CD4-positive, alpha-beta T cell (primary cell): ENCODE measurements around the gene SLC35B4. TPM values are rescaled to one million over a fixed set of nuclear protein-coding genes. Genes with fewer than 3 reads are reported as not detected.

Experiments
- ATAC-seq: fragments of 200-7000 bp; cut with Tn5 transposase; one replicate; pipeline ENCODE4 v1.10.0; 2022; ENCODE audit warnings: mild to moderate bottlenecking; ENCODE audit not compliant: poor library complexity
- CTCF ChIA-PET: fragments of 350-600 bp; sonication (Branson Sonifier 250); formaldehyde crosslinking; loops from one replicate; lab custom pipeline; 2021; ENCODE audit warnings: antibody characterized with exemption, inconsistent platforms; lab: Charles Lee
- POLR2A ChIA-PET: fragments of 350-600 bp; sonication (Branson Sonifier 250); formaldehyde crosslinking; loops from one replicate; lab custom pipeline; 2021; ENCODE audit warnings: antibody characterized with exemption, inconsistent platforms; lab: Charles Lee
- DNase-seq, 14 experiments: peaks; one replicate each; pipeline ENCODE4 v3.0.0-alpha.2; 2013 to 2020; ENCODE audit warnings: mixed read lengths in 2 of 14
- H3K27ac ChIP-seq, 2 donors: one replicate each; pipeline versions ENCODE4 v1.5.1 to v1.7.0; 2013; ENCODE audit warnings: low read length in 2 of 2, low read depth in 1 of 2, mild to moderate bottlenecking in 1 of 2
- H3K27me3 ChIP-seq, 2 experiments: 1 replicate in 1 of 2; 2 replicates in 1 of 2; pipeline versions ENCODE4 v1.6.1 to v1.7.0; 2013; ENCODE audit warnings: low read length in 2 of 2, control low read depth in 1 of 2, mild to moderate bottlenecking in 1 of 2, moderate library complexity in 1 of 2; ENCODE audit not compliant: insufficient read depth in 2 of 2, control insufficient read depth in 1 of 2
- H3K36me3 ChIP-seq: one replicate; pipeline ENCODE4 v1.6.1; 2013; ENCODE audit warnings: low read length, control low read depth; ENCODE audit not compliant: insufficient read depth
- H3K4me1 ChIP-seq: one replicate; pipeline ENCODE4 v1.6.1; 2013; ENCODE audit warnings: low read length, control low read depth; ENCODE audit not compliant: insufficient read depth
- H3K4me3 ChIP-seq: one replicate; pipeline ENCODE4 v1.5.1; 2013; ENCODE audit warnings: mild to moderate bottlenecking, low read length, moderate library complexity
- H3K9me3 ChIP-seq, 2 experiments: 1 replicate in 1 of 2; 2 replicates in 1 of 2; pipeline versions ENCODE4 v1.6.1 to v1.7.0; 2013; ENCODE audit warnings: low read length in 2 of 2, mild to moderate bottlenecking in 2 of 2, control low read depth in 1 of 2, moderate library complexity in 1 of 2; ENCODE audit not compliant: control insufficient read depth in 1 of 2, insufficient read depth in 1 of 2
- H3K27ac Mint-ChIP-seq: one replicate; pipeline ENCODE4 v1.8.0; 2020; ENCODE audit warnings: mixed read lengths
- H3K27me3 Mint-ChIP-seq: one replicate; pipeline ENCODE4 v1.8.0; 2021; ENCODE audit warnings: mixed read lengths
- H3K36me3 Mint-ChIP-seq: one replicate; pipeline ENCODE4 v1.8.0; 2021; ENCODE audit warnings: low read depth, mixed read lengths
- H3K4me1 Mint-ChIP-seq: one replicate; pipeline ENCODE4 v1.8.0; 2021; ENCODE audit warnings: low read depth, mixed read lengths
- H3K4me3 Mint-ChIP-seq: one replicate; pipeline ENCODE4 v1.8.0; 2020; ENCODE audit warnings: mild to moderate bottlenecking, mixed read lengths
- H3K9me3 Mint-ChIP-seq: one replicate; pipeline ENCODE4 v1.8.0; 2020; ENCODE audit warnings: mixed read lengths
- intact Hi-C, 2 experiments: fragments of 100-400 bp; cut with DNase I in 1 of 2; cut with micrococcal nuclease in 1 of 2; formaldehyde crosslinking; loops; one replicate each; pipeline versions ENCODE4 v1.15.1 to v1.9.0; 2023 to 2025; cut with DNase I, micrococcal nuclease
- total RNA-seq, 174 experiments: library from RNA in 2 of 174; stranded (reverse) in 2 of 174; gene quantifications; one replicate each; pipeline ENCODE4 v1.2.3 and lab custom pipeline; 2021 to 2026
- TF ChIP-seq, protein P1 (sequence below): fragments of 200-600 bp; IDR thresholded peaks from one replicate; pipeline ENCODE4 v1.8.0; 2022; ENCODE audit warnings: antibody characterized with exemption, mild to moderate bottlenecking

Gene SLC35B4
- total RNA-seq, 2 experiments from 2014 or later, result 5.8 to 7.8 TPM

DNA sequence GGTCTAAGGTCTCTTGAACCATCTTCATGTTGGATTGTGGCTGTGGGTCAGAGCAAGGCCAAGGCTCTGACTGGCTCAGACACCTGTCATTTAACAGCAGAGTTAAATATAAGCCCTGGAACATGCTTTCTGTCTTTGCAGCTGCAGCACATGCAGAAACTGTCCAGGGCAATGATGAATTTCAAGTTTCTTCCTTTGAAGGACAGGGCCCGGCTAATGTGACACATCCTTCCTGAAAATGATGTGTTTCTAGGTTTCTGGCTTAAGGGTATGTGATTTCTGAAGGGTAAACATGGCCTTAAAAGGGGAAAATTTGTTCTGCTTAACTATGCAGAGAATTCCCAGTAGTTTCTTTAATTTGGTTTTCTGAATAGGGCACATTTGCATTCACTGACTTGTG lies 34.0 kb upstream of the SLC35B4 start:
- H3K4me1 ChIP-seq, result no peaks in the 10 kb centered on the region
- H3K36me3 Mint-ChIP-seq, result no peaks in the 10 kb centered on the region
- no peak overlapping the region for H3K4me3 Mint-ChIP-seq
- peaks cover 0 to 2% of the 10 kb centered on the region in 2 experiments for H3K27me3 ChIP-seq
- DNase-seq (no peak), ATAC-seq (no peak)
- H3K9me3 Mint-ChIP-seq, result no peaks in the 10 kb centered on the region
- H3K27ac Mint-ChIP-seq, result no peak overlapping the region
- no peaks in the 10 kb centered on the region for H3K36me3 ChIP-seq
- TF ChIP-seq, protein P1, sequence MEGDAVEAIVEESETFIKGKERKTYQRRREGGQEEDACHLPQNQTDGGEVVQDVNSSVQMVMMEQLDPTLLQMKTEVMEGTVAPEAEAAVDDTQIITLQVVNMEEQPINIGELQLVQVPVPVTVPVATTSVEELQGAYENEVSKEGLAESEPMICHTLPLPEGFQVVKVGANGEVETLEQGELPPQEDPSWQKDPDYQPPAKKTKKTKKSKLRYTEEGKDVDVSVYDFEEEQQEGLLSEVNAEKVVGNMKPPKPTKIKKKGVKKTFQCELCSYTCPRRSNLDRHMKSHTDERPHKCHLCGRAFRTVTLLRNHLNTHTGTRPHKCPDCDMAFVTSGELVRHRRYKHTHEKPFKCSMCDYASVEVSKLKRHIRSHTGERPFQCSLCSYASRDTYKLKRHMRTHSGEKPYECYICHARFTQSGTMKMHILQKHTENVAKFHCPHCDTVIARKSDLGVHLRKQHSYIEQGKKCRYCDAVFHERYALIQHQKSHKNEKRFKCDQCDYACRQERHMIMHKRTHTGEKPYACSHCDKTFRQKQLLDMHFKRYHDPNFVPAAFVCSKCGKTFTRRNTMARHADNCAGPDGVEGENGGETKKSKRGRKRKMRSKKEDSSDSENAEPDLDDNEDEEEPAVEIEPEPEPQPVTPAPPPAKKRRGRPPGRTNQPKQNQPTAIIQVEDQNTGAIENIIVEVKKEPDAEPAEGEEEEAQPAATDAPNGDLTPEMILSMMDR, result no peak
- H3K27me3 Mint-ChIP-seq, result peaks cover 34% of the 10 kb centered on the region
- H3K4me3 ChIP-seq, result no peak overlapping the region
- no peak overlapping the region for H3K27ac ChIP-seq
- intact Hi-C loops, result no loop called here
- no peaks in the 10 kb centered on the region for H3K4me1 Mint-ChIP-seq
- CTCF ChIA-PET, result no interaction called here
- no peaks in the 10 kb centered on the region for H3K9me3 ChIP-seq
- POLR2A ChIA-PET, result no interaction called here

DNA sequence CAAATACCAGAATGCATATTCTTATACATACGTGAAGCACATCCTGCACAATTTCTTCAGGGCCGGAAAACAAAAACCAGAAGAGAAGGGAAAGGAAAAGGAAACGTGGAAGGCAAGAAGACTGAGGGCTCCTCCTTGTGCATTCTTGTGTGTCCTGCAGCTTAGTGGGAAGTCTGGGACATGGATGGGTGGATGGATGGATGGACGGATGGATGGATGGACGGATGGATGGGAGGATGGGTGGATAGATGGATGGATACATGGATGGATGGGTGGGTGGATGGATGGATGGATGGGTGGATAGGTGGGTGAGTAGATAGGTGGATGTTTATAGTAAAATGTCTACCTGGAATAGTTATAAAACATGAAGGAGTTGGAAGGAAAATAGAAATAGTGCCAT lies 30.8 kb upstream of the SLC35B4 start:
- peaks cover 0 to 2% of the 10 kb centered on the region in 2 experiments for H3K27me3 ChIP-seq
- no peaks in the 10 kb centered on the region for H3K9me3 Mint-ChIP-seq
- ChIA-PET POLR2A (no interaction called here), CTCF (interaction anchor here (0.6 to 1.6 kb wide), 2 partner anchors 10 to 1039 kb away, joined by 3 read pairs; no protein-coding TSS in a partner anchor)
- no peak overlapping the region for H3K4me3 Mint-ChIP-seq
- H3K9me3 ChIP-seq, result no peaks in the 10 kb centered on the region
- TF ChIP-seq, protein P1, result no peak
- H3K4me1 ChIP-seq, result no peaks in the 10 kb centered on the region
- no peak for DNase-seq
- no peak overlapping the region for H3K27ac ChIP-seq
- no peak overlapping the region for H3K4me3 ChIP-seq
- intact Hi-C loops, result no loop called here
- no peaks in the 10 kb centered on the region for H3K4me1 Mint-ChIP-seq
- no peak for ATAC-seq
- no peak overlapping the region for H3K27ac Mint-ChIP-seq
- no peaks in the 10 kb centered on the region for H3K36me3 Mint-ChIP-seq
- no peaks in the 10 kb centered on the region for H3K36me3 ChIP-seq
- peaks cover 49% of the 10 kb centered on the region for H3K27me3 Mint-ChIP-seq

DNA sequence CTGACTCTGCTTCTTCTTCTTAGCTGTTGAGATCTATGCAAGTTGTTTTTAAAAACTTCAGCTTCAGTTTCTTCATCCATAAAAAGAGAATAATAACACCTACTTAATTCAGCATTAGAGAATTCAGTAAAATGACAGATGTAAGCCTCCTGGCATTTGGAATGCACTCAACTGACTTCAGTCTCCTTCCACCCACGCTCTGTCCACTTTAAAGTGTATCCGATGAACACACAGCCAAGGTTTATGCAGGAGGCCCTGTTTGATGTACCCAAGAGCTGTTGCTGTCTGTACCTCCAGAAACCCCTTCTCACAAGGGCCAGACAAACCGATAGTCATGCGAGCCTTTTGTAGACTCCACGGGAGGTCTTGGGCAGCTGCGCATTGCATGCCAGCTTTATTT lies 27.1 kb upstream of the SLC35B4 start:
- Histone ChIP-seq H3K4me1 (no peaks in the 10 kb centered on the region), H3K27me3 (peaks cover 0 to 2% of the 10 kb centered on the region in 2 experiments), H3K36me3 (no peaks in the 10 kb centered on the region), H3K4me3 (no peak overlapping the region), H3K27ac (no peak overlapping the region), H3K9me3 (no peaks in the 10 kb centered on the region)
- ChIA-PET POLR2A (no interaction called here), CTCF (no interaction called here)
- Mint-ChIP-seq H3K36me3 (no peaks in the 10 kb centered on the region), H3K4me1 (no peaks in the 10 kb centered on the region), H3K4me3 (no peak overlapping the region), H3K9me3 (no peaks in the 10 kb centered on the region), H3K27me3 (peaks cover 45% of the 10 kb centered on the region), H3K27ac (no peak overlapping the region)
- no peak for DNase-seq
- TF ChIP-seq, protein P1, result no peak
- no peak for ATAC-seq
- intact Hi-C loops, result no loop called here
